ENCODE measurements around the gene IRF2BP2. TPM values are rescaled to one million over a fixed set of nuclear protein-coding genes. Genes with fewer than 3 reads are reported as not detected.

The IRF2BP2 gene
- total and polyA plus RNA-seq, 2 of the 13 experiments (the other 11 are each of a cell fraction or from before 2014, with no cell fraction given), result 140 to 147 TPM

DNA sequence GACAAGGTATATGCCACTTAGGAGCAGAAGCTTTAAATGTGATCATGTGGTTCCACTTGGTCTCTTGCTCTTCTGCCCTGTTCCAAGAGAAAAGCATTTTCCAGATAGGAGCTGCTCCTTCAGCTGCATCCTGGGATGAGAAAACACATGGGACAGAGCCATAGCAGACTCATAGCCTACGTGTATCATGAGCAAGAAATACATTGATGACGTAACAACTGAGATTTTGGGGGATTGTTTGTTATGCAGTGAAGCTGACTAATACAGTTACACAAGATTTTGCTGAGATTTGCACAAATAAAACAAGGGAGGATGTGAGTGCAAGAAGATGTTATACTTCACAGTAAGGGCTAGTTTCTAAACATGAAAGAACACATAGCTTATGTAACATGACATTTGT is 36.0 kb upstream of the IRF2BP2 start (continued):
- TF ChIP-seq, protein P1, sequence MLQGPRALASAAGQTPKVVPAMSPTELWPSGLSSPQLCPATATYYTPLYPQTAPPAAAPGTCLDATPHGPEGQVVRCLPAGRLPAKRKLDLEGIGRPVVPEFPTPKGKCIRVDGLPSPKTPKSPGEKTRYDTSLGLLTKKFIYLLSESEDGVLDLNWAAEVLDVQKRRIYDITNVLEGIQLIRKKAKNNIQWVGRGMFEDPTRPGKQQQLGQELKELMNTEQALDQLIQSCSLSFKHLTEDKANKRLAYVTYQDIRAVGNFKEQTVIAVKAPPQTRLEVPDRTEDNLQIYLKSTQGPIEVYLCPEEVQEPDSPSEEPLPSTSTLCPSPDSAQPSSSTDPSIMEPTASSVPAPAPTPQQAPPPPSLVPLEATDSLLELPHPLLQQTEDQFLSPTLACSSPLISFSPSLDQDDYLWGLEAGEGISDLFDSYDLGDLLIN (CRISPR knock-in tag; IDR thresholded peaks at IDR 0.05; ENCODE audit: borderline replicate concordance), result no peak
- TF ChIP-seq ZEB1 (IDR thresholded peaks at IDR 0.05; ENCODE audit: insufficient replicate concordance, low read depth) (no peak), PPARG (CRISPR knock-in tag; conservative IDR thresholded peaks at IDR 0.05) (no peak), RBM39 (IDR thresholded peaks at IDR 0.05; ENCODE audit: low read depth, low read length, poor library complexity, severe bottlenecking) (no peak), TAF15 (IDR thresholded peaks at IDR 0.05; ENCODE audit: low read depth, low read length, poor library complexity, severe bottlenecking) (no peak), NONO (IDR thresholded peaks at IDR 0.05) (no peak), NONO (CRISPR knock-in tag; conservative IDR thresholded peaks at IDR 0.05) (no peak), ZNF564 (CRISPR knock-in tag; IDR thresholded peaks at IDR 0.05) (no peak), ZMYM2 (CRISPR knock-in tag; IDR thresholded peaks at IDR 0.05) (0 out of 2 replicates have a peak, but pooled peaks have one; percentile 21), ZMYM3 (CRISPR knock-in tag; IDR thresholded peaks at IDR 0.05) (peak; percentile 79; the same call in 1 of the 2 replicates), ZFP90 (CRISPR knock-in tag; IDR thresholded peaks at IDR 0.05; ENCODE audit: borderline replicate concordance) (no peak), ZFY (CRISPR knock-in tag; IDR thresholded peaks at IDR 0.05) (no peak), ATF7-NPFF (CRISPR knock-in tag; IDR thresholded peaks at IDR 0.05; ENCODE audit: low read depth) (no peak), KDM5A (IDR thresholded peaks at IDR 0.05; ENCODE audit: borderline replicate concordance, low read length) (no peak), MTF1 (CRISPR knock-in tag; IDR thresholded peaks at IDR 0.05) (no peak)
- TF ChIP-seq, protein P2, sequence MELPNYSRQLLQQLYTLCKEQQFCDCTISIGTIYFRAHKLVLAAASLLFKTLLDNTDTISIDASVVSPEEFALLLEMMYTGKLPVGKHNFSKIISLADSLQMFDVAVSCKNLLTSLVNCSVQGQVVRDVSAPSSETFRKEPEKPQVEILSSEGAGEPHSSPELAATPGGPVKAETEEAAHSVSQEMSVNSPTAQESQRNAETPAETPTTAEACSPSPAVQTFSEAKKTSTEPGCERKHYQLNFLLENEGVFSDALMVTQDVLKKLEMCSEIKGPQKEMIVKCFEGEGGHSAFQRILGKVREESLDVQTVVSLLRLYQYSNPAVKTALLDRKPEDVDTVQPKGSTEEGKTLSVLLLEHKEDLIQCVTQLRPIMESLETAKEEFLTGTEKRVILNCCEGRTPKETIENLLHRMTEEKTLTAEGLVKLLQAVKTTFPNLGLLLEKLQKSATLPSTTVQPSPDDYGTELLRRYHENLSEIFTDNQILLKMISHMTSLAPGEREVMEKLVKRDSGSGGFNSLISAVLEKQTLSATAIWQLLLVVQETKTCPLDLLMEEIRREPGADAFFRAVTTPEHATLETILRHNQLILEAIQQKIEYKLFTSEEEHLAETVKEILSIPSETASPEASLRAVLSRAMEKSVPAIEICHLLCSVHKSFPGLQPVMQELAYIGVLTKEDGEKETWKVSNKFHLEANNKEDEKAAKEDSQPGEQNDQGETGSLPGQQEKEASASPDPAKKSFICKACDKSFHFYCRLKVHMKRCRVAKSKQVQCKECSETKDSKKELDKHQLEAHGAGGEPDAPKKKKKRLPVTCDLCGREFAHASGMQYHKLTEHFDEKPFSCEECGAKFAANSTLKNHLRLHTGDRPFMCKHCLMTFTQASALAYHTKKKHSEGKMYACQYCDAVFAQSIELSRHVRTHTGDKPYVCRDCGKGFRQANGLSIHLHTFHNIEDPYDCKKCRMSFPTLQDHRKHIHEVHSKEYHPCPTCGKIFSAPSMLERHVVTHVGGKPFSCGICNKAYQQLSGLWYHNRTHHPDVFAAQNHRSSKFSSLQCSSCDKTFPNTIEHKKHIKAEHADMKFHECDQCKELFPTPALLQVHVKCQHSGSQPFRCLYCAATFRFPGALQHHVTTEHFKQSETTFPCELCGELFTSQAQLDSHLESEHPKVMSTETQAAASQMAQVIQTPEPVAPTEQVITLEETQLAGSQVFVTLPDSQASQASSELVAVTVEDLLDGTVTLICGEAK (IDR thresholded peaks at IDR 0.05), result no peak
- TF ChIP-seq, protein P2 (CRISPR knock-in tag; IDR thresholded peaks at IDR 0.05), result no peak
- TF ChIP-seq, protein P3, sequence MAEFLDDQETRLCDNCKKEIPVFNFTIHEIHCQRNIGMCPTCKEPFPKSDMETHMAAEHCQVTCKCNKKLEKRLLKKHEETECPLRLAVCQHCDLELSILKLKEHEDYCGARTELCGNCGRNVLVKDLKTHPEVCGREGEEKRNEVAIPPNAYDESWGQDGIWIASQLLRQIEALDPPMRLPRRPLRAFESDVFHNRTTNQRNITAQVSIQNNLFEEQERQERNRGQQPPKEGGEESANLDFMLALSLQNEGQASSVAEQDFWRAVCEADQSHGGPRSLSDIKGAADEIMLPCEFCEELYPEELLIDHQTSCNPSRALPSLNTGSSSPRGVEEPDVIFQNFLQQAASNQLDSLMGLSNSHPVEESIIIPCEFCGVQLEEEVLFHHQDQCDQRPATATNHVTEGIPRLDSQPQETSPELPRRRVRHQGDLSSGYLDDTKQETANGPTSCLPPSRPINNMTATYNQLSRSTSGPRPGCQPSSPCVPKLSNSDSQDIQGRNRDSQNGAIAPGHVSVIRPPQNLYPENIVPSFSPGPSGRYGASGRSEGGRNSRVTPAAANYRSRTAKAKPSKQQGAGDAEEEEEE (CRISPR knock-in tag; IDR thresholded peaks at IDR 0.05; ENCODE audit: borderline replicate concordance), result no peak

All from HepG2 (cell line).